IMR-90 (cell line): ENCODE results near the gene C14orf180.

Experiments
- CTCF ChIP-seq: conservative IDR thresholded peaks from 2 replicates; pipeline ENCODE4 v1.5.1; 2012; ENCODE audit warnings: mild to moderate bottlenecking, low read depth, low read length, improper control_type of control experiment
- MAFK ChIP-seq: IDR thresholded peaks from 2 replicates; pipeline ENCODE4 v1.6.1; 2012; ENCODE audit warnings: low read depth, low read length, improper control_type of control experiment
- MXI1 ChIP-seq: IDR thresholded peaks from 2 replicates; pipeline ENCODE4 v1.6.1; 2012; ENCODE audit warnings: low read depth, mild to moderate bottlenecking, low read length, moderate library complexity, borderline replicate concordance
- POLR2A ChIP-seq: IDR thresholded peaks from 2 replicates; pipeline ENCODE4 v1.6.1; 2012; ENCODE audit warnings: mild to moderate bottlenecking, low read depth, low read length

GRCh38 chr14:104639471-104639870 lies 59.9 kb downstream of the C14orf180 start:
- TF ChIP-seq POLR2A = no peak
- no peak for TF ChIP-seq MXI1
- no peak for TF ChIP-seq CTCF
- TF ChIP-seq MAFK = no peak
